Activated T-helper 2 cell treated with anti-CD3 and anti-CD28 coated beads, Interferon-gamma antibody, Interleukin-2, Interleukin-4, amounts not matched to agents 10 μg/mL and 5 μg/mL and 100 μg/mL, durations not matched to agents 14 hours and 24 hours and 36 hours (primary cell): ENCODE data around the gene UMAD1. TPM values are rescaled to one million over a fixed set of nuclear protein-coding genes. Genes with fewer than 3 reads are reported as not detected.

Source experiments
- DNase-seq: peaks from one replicate; pipeline ENCODE4 v3.0.0; 2021; ENCODE audit warnings: low spot score
- H3K27ac Mint-ChIP-seq: one replicate; pipeline ENCODE4 v1.8.0; 2021; ENCODE audit warnings: mixed read lengths
- H3K27me3 Mint-ChIP-seq: one replicate; pipeline ENCODE4 v1.8.0; 2021; ENCODE audit warnings: low read depth, mixed read lengths
- H3K36me3 Mint-ChIP-seq: one replicate; pipeline ENCODE4 v1.8.0; 2021; ENCODE audit warnings: low read depth, mixed read lengths
- H3K4me1 Mint-ChIP-seq: one replicate; pipeline ENCODE4 v1.8.0; 2021; ENCODE audit warnings: low read depth, mixed read lengths
- H3K4me3 Mint-ChIP-seq: one replicate; pipeline ENCODE4 v1.8.0; 2021; ENCODE audit warnings: low read depth, mild to moderate bottlenecking, moderate library complexity, mixed read lengths
- H3K9me3 Mint-ChIP-seq: one replicate; pipeline ENCODE4 v1.8.0; 2021; ENCODE audit warnings: mixed read lengths
- intact Hi-C: fragments of 100-400 bp; cut with micrococcal nuclease; formaldehyde crosslinking; loops from one replicate; pipeline ENCODE4 v1.15.1; 2023
- total RNA-seq: library from RNA; stranded (reverse); gene quantifications from 2 replicates; pipeline ENCODE4 v1.2.3, GENCODE V29; 2022

The UMAD1 gene
- total RNA-seq, 1 donor from 2014 or later, result 16.0 TPM

GRCh38 chr7:7699380-7699779 lies 58.8 kb downstream of the UMAD1 start:
- peaks cover 4% of the 10 kb centered on the region for H3K9me3 Mint-ChIP-seq
- H3K36me3 Mint-ChIP-seq, result peaks cover 10% of the 10 kb centered on the region
- H3K27me3 Mint-ChIP-seq, result no peaks in the 10 kb centered on the region
- H3K4me1 Mint-ChIP-seq, result peaks cover 11% of the 10 kb centered on the region
- H3K4me3 Mint-ChIP-seq, result no peak overlapping the region
- no peak overlapping the region for H3K27ac Mint-ChIP-seq
- DNase-seq, result no peak
- intact Hi-C loops, result no loop called here

- Mint-ChIP-seq H3K27ac (peak overlapping the region; percentile 12), H3K36me3 (peaks cover 5% of the 10 kb centered on the region), H3K4me1 (peaks cover 11% of the 10 kb centered on the region), H3K9me3 (no peaks in the 10 kb centered on the region), H3K4me3 (no peak overlapping the region), H3K27me3 (no peaks in the 10 kb centered on the region)
- intact Hi-C loops, result no loop called here
- DNase-seq, result no peak
These were observed 59.4 kb downstream of the UMAD1 start for GRCh38 chr7:7699970-7700369.

GRCh38 chr7:7701527-7701926 lies 61.0 kb downstream of the UMAD1 start:
- Mint-ChIP-seq H3K4me1 (peaks cover 17% of the 10 kb centered on the region), H3K4me3 (no peak overlapping the region), H3K27ac (no peak overlapping the region), H3K27me3 (no peaks in the 10 kb centered on the region), H3K9me3 (no peaks in the 10 kb centered on the region), H3K36me3 (no peaks in the 10 kb centered on the region)
- DNase-seq, result no peak
- intact Hi-C loops, result no loop called here

GRCh38 chr7:7702826-7703225 lies 62.3 kb downstream of the UMAD1 start:
- Mint-ChIP-seq H3K9me3 (no peaks in the 10 kb centered on the region), H3K27me3 (no peaks in the 10 kb centered on the region), H3K4me3 (no peak overlapping the region), H3K36me3 (no peaks in the 10 kb centered on the region), H3K27ac (no peak overlapping the region), H3K4me1 (peaks cover 17% of the 10 kb centered on the region)
- intact Hi-C loops, result no loop called here
- DNase-seq, result no peak

- H3K9me3 Mint-ChIP-seq, result no peaks in the 10 kb centered on the region
- peaks cover 15% of the 10 kb centered on the region for H3K4me1 Mint-ChIP-seq
- H3K4me3 Mint-ChIP-seq, result no peak overlapping the region
- no peaks in the 10 kb centered on the region for H3K27me3 Mint-ChIP-seq
- intact Hi-C loops, result no loop called here
- no peak overlapping the region for H3K27ac Mint-ChIP-seq
- DNase-seq, result no peak
- no peaks in the 10 kb centered on the region for H3K36me3 Mint-ChIP-seq
These were observed 62.9 kb downstream of the UMAD1 start for GRCh38 chr7:7703427-7703826.

- H3K4me3 Mint-ChIP-seq, result no peak overlapping the region
- H3K27ac Mint-ChIP-seq, result no peak overlapping the region
- no peaks in the 10 kb centered on the region for H3K36me3 Mint-ChIP-seq
- intact Hi-C loops, result no loop called here
- no peaks in the 10 kb centered on the region for H3K9me3 Mint-ChIP-seq
- no peak for DNase-seq
- H3K4me1 Mint-ChIP-seq, result peaks cover 13% of the 10 kb centered on the region
- no peaks in the 10 kb centered on the region for H3K27me3 Mint-ChIP-seq
These were observed 64.3 kb downstream of the UMAD1 start for GRCh38 chr7:7704867-7705266.

GRCh38 chr7:7705318-7705717 lies 64.8 kb downstream of the UMAD1 start:
- H3K4me1 Mint-ChIP-seq, result peaks cover 12% of the 10 kb centered on the region
- H3K36me3 Mint-ChIP-seq, result no peaks in the 10 kb centered on the region
- intact Hi-C loops, result no loop called here
- no peak for DNase-seq
- no peak overlapping the region for H3K4me3 Mint-ChIP-seq
- H3K9me3 Mint-ChIP-seq, result no peaks in the 10 kb centered on the region
- H3K27me3 Mint-ChIP-seq, result no peaks in the 10 kb centered on the region
- H3K27ac Mint-ChIP-seq, result no peak overlapping the region

GRCh38 chr7:7706101-7706511 lies 65.6 kb downstream of the UMAD1 start:
- Mint-ChIP-seq H3K9me3 (no peaks in the 10 kb centered on the region), H3K4me1 (peaks cover 10% of the 10 kb centered on the region), H3K27me3 (no peaks in the 10 kb centered on the region), H3K4me3 (no peak overlapping the region), H3K36me3 (no peaks in the 10 kb centered on the region), H3K27ac (no peak overlapping the region)
- no peak for DNase-seq
- intact Hi-C loops, result no loop called here

- Mint-ChIP-seq H3K36me3 (no peaks in the 10 kb centered on the region), H3K27me3 (no peaks in the 10 kb centered on the region), H3K9me3 (no peaks in the 10 kb centered on the region), H3K4me3 (no peak overlapping the region), H3K27ac (no peak overlapping the region), H3K4me1 (peaks cover 9% of the 10 kb centered on the region)
- intact Hi-C loops, result no loop called here
- no peak for DNase-seq
These were observed 66.1 kb downstream of the UMAD1 start for GRCh38 chr7:7706556-7707172.

GRCh38 chr7:7707246-7707645 lies 66.7 kb downstream of the UMAD1 start:
- DNase-seq, result no peak
- Mint-ChIP-seq H3K4me1 (peaks cover 9% of the 10 kb centered on the region), H3K27ac (no peak overlapping the region), H3K27me3 (no peaks in the 10 kb centered on the region), H3K36me3 (no peaks in the 10 kb centered on the region), H3K9me3 (no peaks in the 10 kb centered on the region), H3K4me3 (no peak overlapping the region)
- intact Hi-C loops, result no loop called here

GRCh38 chr7:7707806-7708205 lies 67.3 kb downstream of the UMAD1 start:
- intact Hi-C loops, result no loop called here
- no peaks in the 10 kb centered on the region for H3K9me3 Mint-ChIP-seq
- peaks cover 11% of the 10 kb centered on the region for H3K4me1 Mint-ChIP-seq
- no peak overlapping the region for H3K27ac Mint-ChIP-seq
- no peak for DNase-seq
- no peak overlapping the region for H3K4me3 Mint-ChIP-seq
- H3K27me3 Mint-ChIP-seq, result no peaks in the 10 kb centered on the region
- no peaks in the 10 kb centered on the region for H3K36me3 Mint-ChIP-seq

GRCh38 chr7:7709291-7709690 lies 68.7 kb downstream of the UMAD1 start:
- H3K36me3 Mint-ChIP-seq, result no peaks in the 10 kb centered on the region
- no peaks in the 10 kb centered on the region for H3K9me3 Mint-ChIP-seq
- H3K4me3 Mint-ChIP-seq, result no peak overlapping the region
- intact Hi-C loops, result no loop called here
- H3K27me3 Mint-ChIP-seq, result no peaks in the 10 kb centered on the region
- DNase-seq, result no peak
- peaks cover 14% of the 10 kb centered on the region for H3K4me1 Mint-ChIP-seq
- H3K27ac Mint-ChIP-seq, result no peak overlapping the region

GRCh38 chr7:7710469-7710868 lies 69.9 kb downstream of the UMAD1 start:
- H3K4me3 Mint-ChIP-seq, result no peak overlapping the region
- intact Hi-C loops, result no loop called here
- H3K9me3 Mint-ChIP-seq, result no peaks in the 10 kb centered on the region
- no peaks in the 10 kb centered on the region for H3K27me3 Mint-ChIP-seq
- H3K27ac Mint-ChIP-seq, result no peak overlapping the region
- H3K36me3 Mint-ChIP-seq, result no peaks in the 10 kb centered on the region
- peaks cover 14% of the 10 kb centered on the region for H3K4me1 Mint-ChIP-seq
- no peak for DNase-seq

- Mint-ChIP-seq H3K27ac (no peak overlapping the region), H3K4me3 (no peak overlapping the region), H3K9me3 (no peaks in the 10 kb centered on the region), H3K36me3 (no peaks in the 10 kb centered on the region), H3K27me3 (no peaks in the 10 kb centered on the region), H3K4me1 (peaks cover 12% of the 10 kb centered on the region)
- intact Hi-C loops, result no loop called here
- no peak for DNase-seq
These were observed 73.2 kb downstream of the UMAD1 start for GRCh38 chr7:7713730-7714129.
